ENCODE results near the gene OR2T27. TPM values are rescaled to one million over a fixed set of nuclear protein-coding genes. Genes with fewer than 3 reads are reported as not detected.

OR2T27 gene
- total RNA-seq, 1 donor from 2014 or later = not detected

DNA sequence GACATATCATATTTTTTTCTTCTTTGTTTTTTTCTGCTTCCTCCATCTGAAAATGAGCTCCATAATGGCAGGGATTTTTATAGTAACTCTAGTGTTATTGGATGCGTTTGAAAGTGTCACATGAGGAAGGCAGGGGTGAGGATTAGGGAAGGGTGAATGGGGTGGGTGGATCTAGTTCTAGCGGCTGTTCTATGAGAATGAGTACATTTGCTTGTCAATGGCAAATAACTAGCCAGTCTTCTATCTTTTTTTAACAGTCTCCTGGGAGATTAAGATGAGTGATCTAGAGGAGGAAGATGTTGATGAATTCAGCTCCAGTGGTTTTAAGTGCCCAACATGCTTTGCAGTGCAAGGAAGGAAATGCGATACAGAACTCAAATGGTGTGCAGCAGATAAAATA lies 41.4 kb upstream of the OR2T27 start:
- Mint-ChIP-seq H3K27me3 (ENCODE audit: low read depth, unreplicated experiment) (no peaks in the 10 kb centered on the region), H3K36me3 (ENCODE audit: low read depth, unreplicated experiment) (no peaks in the 10 kb centered on the region), H3K4me1 (ENCODE audit: low read depth, unreplicated experiment) (no peaks in the 10 kb centered on the region), H3K4me3 (ENCODE audit: unreplicated experiment) (no peak overlapping the region), H3K27ac (ENCODE audit: unreplicated experiment) (no peak overlapping the region), H3K9me3 (ENCODE audit: unreplicated experiment) (peaks cover 19% of the 10 kb centered on the region)
- Histone ChIP-seq H3K36me3 (ENCODE audit: insufficient read depth, low read length) (no peaks in the 10 kb centered on the region), H3K9me3 (ENCODE audit: insufficient read depth, low read depth, low read length) (peaks cover 4% of the 10 kb centered on the region), H3K4me1 (ENCODE audit: insufficient read depth, low read length) (no peaks in the 10 kb centered on the region), H2AFZ (ENCODE audit: low read depth, low read length) (no peak overlapping the region), H3K4me3 (ENCODE audit: insufficient read depth, low read depth, low read length) (no peak overlapping the region), H3K79me2 (ENCODE audit: insufficient read depth, low read length) (no peaks in the 10 kb centered on the region), H3K4me2 (ENCODE audit: low read length) (no peak overlapping the region), H4K20me1 (ENCODE audit: insufficient read depth, low read length) (no peaks in the 10 kb centered on the region), H3K9ac (ENCODE audit: low read length) (no peak overlapping the region), H3K27me3 (ENCODE audit: insufficient read depth, low read length) (no peaks in the 10 kb centered on the region), H3K27ac (ENCODE audit: low read depth, low read length) (no peak overlapping the region)
- FAIRE-seq = no peak
- TF ChIP-seq, protein P1, sequence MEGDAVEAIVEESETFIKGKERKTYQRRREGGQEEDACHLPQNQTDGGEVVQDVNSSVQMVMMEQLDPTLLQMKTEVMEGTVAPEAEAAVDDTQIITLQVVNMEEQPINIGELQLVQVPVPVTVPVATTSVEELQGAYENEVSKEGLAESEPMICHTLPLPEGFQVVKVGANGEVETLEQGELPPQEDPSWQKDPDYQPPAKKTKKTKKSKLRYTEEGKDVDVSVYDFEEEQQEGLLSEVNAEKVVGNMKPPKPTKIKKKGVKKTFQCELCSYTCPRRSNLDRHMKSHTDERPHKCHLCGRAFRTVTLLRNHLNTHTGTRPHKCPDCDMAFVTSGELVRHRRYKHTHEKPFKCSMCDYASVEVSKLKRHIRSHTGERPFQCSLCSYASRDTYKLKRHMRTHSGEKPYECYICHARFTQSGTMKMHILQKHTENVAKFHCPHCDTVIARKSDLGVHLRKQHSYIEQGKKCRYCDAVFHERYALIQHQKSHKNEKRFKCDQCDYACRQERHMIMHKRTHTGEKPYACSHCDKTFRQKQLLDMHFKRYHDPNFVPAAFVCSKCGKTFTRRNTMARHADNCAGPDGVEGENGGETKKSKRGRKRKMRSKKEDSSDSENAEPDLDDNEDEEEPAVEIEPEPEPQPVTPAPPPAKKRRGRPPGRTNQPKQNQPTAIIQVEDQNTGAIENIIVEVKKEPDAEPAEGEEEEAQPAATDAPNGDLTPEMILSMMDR (IDR thresholded peaks at IDR 0.05; ENCODE audit: insufficient read depth, low read depth, low read length) = no peak
- no peak for TF ChIP-seq EZH2 (IDR thresholded peaks at IDR 0.05; ENCODE audit: insufficient read depth, low read length)
- DNase-seq (ENCODE audit: low read depth) = no peak

DNA sequence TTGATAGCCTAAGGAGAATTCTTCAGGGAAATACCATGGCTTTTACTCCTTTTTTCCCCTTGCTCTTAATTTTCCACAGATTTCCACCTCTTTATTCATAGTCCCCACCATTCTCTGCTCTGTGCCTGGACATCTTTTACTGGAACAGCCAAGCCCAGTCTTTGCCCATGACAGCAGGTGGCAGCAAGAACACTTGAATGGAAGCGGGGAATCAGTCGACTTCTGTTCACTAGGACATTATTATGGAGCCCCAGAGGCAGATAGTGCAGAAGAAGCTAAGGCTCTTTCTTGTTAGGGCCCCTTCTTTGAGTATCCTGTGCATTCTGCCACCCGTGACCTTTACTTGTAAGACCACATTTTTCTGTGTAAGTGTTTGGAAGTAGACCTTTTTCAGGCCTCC lies 40.9 kb upstream of the OR2T27 start:
- peaks cover 4% of the 10 kb centered on the region for H3K9me3 ChIP-seq (ENCODE audit: insufficient read depth, low read depth, low read length)
- FAIRE-seq (no peak), DNase-seq (ENCODE audit: low read depth) (no peak)
- Mint-ChIP-seq H3K9me3 (ENCODE audit: unreplicated experiment) (peaks cover 21% of the 10 kb centered on the region), H3K4me3 (ENCODE audit: unreplicated experiment) (no peak overlapping the region), H3K4me1 (ENCODE audit: low read depth, unreplicated experiment) (no peaks in the 10 kb centered on the region), H3K27me3 (ENCODE audit: low read depth, unreplicated experiment) (no peaks in the 10 kb centered on the region), H3K36me3 (ENCODE audit: low read depth, unreplicated experiment) (no peaks in the 10 kb centered on the region), H3K27ac (ENCODE audit: unreplicated experiment) (no peak overlapping the region)
- no peaks in the 10 kb centered on the region for H3K27me3 ChIP-seq (ENCODE audit: insufficient read depth, low read length)
- no peaks in the 10 kb centered on the region for H3K79me2 ChIP-seq (ENCODE audit: insufficient read depth, low read length)
- no peaks in the 10 kb centered on the region for H3K36me3 ChIP-seq (ENCODE audit: insufficient read depth, low read length)
- no peak overlapping the region for H3K4me2 ChIP-seq (ENCODE audit: low read length)
- no peaks in the 10 kb centered on the region for H3K4me1 ChIP-seq (ENCODE audit: insufficient read depth, low read length)
- no peaks in the 10 kb centered on the region for H4K20me1 ChIP-seq (ENCODE audit: insufficient read depth, low read length)
- H2AFZ ChIP-seq (ENCODE audit: low read depth, low read length) = no peak overlapping the region
- TF ChIP-seq, protein P1 (IDR thresholded peaks at IDR 0.05; ENCODE audit: insufficient read depth, low read depth, low read length) = no peak
- TF ChIP-seq EZH2 (IDR thresholded peaks at IDR 0.05; ENCODE audit: insufficient read depth, low read length) = no peak
- no peak overlapping the region for H3K9ac ChIP-seq (ENCODE audit: low read length)
- no peak overlapping the region for H3K4me3 ChIP-seq (ENCODE audit: insufficient read depth, low read depth, low read length)
- H3K27ac ChIP-seq (ENCODE audit: low read depth, low read length) = no peak overlapping the region

DNA sequence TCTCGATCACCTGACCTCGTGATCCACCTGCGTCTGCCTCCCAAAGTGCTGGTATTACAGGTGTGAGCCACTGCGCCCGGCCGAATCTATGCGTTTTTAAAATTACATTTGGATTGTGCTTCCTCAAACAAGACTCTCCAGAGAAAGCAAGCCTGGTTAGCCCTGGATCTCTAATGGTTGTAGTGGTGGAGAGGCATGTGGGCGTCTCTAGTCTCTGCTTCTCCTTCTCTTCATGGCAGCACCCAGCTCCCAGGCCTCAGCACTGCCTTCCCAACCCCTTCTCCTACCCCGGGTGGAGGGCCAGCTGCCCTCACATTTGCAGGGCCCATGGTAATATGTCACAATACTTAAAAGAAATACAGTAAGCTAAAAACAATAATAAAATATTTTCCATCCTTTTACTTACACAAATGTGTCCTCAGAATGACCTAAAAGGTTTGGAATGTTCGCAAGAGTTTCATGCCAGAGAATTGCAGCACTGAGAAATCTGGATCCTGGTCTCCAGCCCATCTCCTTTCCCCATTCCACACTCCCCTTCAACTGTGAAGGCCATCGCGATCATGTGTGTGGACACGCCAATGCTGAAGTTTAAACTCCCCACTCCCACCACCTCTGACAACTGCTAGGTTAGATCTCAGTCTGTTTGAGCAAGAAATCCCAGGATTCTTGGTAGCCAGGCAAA lies 40.3 kb upstream of the OR2T27 start:
- Histone ChIP-seq H3K4me3 (ENCODE audit: insufficient read depth, low read depth, low read length) (no peak overlapping the region), H4K20me1 (ENCODE audit: insufficient read depth, low read length) (no peaks in the 10 kb centered on the region), H3K4me2 (ENCODE audit: low read length) (no peak overlapping the region), H3K27ac (ENCODE audit: low read depth, low read length) (no peak overlapping the region), H3K4me1 (ENCODE audit: insufficient read depth, low read length) (no peaks in the 10 kb centered on the region), H3K27me3 (ENCODE audit: insufficient read depth, low read length) (no peaks in the 10 kb centered on the region), H3K79me2 (ENCODE audit: insufficient read depth, low read length) (no peaks in the 10 kb centered on the region), H3K36me3 (ENCODE audit: insufficient read depth, low read length) (no peaks in the 10 kb centered on the region), H2AFZ (ENCODE audit: low read depth, low read length) (no peak overlapping the region), H3K9ac (ENCODE audit: low read length) (no peak overlapping the region), H3K9me3 (ENCODE audit: insufficient read depth, low read depth, low read length) (peaks cover 6% of the 10 kb centered on the region)
- Mint-ChIP-seq H3K4me3 (ENCODE audit: unreplicated experiment) (no peak overlapping the region), H3K27me3 (ENCODE audit: low read depth, unreplicated experiment) (no peaks in the 10 kb centered on the region), H3K36me3 (ENCODE audit: low read depth, unreplicated experiment) (no peaks in the 10 kb centered on the region), H3K9me3 (ENCODE audit: unreplicated experiment) (peaks cover 27% of the 10 kb centered on the region), H3K27ac (ENCODE audit: unreplicated experiment) (no peak overlapping the region), H3K4me1 (ENCODE audit: low read depth, unreplicated experiment) (no peaks in the 10 kb centered on the region)
- DNase-seq (ENCODE audit: low read depth) = no peak
- FAIRE-seq = no peak
- TF ChIP-seq, protein P1 (IDR thresholded peaks at IDR 0.05; ENCODE audit: insufficient read depth, low read depth, low read length) = no peak
- TF ChIP-seq EZH2 (IDR thresholded peaks at IDR 0.05; ENCODE audit: insufficient read depth, low read length) = no peak
